Measurements from ENCODE around the gene MINK1. TPM values are rescaled to one million over a fixed set of nuclear protein-coding genes. Genes with fewer than 3 reads are reported as not detected.

MINK1 gene
- total RNA-seq, 4 donors from 2014 or later: 29.3 to 48.6 (median 46.4) TPM

DNA sequence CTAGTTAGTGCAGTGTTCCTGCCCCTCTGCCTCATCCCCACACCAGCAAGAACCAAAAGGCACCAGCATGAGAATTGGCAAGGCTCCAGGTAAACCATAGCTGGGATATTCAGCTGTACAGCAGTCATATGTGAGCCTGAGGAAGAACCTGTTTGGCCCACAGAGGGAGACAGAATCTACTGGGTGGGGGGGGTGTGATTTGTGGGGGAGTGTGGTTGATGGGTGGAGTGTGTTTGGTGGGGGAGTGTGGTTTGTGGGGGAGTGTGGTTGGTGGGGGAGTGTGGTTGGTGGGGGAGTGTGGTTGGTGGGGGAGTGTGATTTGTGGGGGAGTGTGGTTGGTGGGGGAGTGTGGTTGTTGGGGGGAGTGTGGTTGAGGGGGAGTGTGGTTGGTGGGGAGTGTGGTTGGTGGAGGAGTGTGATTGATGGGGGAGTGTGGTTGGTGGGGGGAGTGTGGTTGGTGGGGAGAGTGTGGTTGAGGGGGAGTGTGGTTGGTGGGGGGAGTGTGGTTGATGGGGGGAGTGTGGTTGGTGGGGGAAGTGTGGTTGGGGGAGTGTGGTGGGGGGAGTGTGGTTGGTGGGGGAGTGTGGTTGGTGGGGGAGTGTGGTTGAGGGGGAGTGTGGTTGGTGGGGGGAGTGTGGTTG lies 19.5 kb downstream of the MINK1 start:
- TF ChIP-seq CTCF (IDR thresholded peaks at IDR 0.05) (no peak), POLR2A (IDR thresholded peaks at IDR 0.05) (no peak), POLR2AphosphoS5 (IDR thresholded peaks at IDR 0.05) (no peak), EP300 (IDR thresholded peaks at IDR 0.05) (no peak)
- H3K27ac ChIP-seq: no peak overlapping the region
- ATAC-seq: no peak

GRCh38 chr17:4853208-4853671 lies 20.1 kb downstream of the MINK1 start:
- 85 to 89% methylated on average over 2 of the region's 2 CpGs for WGBS, 2 donors (ENCODE audit: low coverage in 1 of 2)
- H3K36me3 ChIP-seq: peaks cover 0 to 3% of the 10 kb centered on the region in 2 donors
- ATAC-seq: no peak
- H3K27me3 ChIP-seq: no peaks in the 10 kb centered on the region
- H3K9me3 ChIP-seq: no peaks in the 10 kb centered on the region
- H3K4me3 ChIP-seq: no peak overlapping the region
- H3K27ac ChIP-seq: no peak overlapping the region
- TF ChIP-seq POLR2A (IDR thresholded peaks at IDR 0.05) (no peak), EP300 (IDR thresholded peaks at IDR 0.05) (no peak), POLR2AphosphoS5 (IDR thresholded peaks at IDR 0.05) (no peak), CTCF (IDR thresholded peaks at IDR 0.05) (no peak)
- peaks cover 0 to 35% (median 9%) of the 10 kb centered on the region in 3 donors for H3K4me1 ChIP-seq

More for the DNA sequence above, 19.5 kb downstream of the MINK1 start:
- Histone ChIP-seq H3K27me3 (no peaks in the 10 kb centered on the region), H3K9me3 (no peaks in the 10 kb centered on the region), H3K36me3 (peaks cover 0 to 3% of the 10 kb centered on the region in 2 donors), H3K4me3 (no peak overlapping the region), H3K4me1 (peaks cover 0 to 29% (median 4%) of the 10 kb centered on the region in 3 donors)

DNA sequence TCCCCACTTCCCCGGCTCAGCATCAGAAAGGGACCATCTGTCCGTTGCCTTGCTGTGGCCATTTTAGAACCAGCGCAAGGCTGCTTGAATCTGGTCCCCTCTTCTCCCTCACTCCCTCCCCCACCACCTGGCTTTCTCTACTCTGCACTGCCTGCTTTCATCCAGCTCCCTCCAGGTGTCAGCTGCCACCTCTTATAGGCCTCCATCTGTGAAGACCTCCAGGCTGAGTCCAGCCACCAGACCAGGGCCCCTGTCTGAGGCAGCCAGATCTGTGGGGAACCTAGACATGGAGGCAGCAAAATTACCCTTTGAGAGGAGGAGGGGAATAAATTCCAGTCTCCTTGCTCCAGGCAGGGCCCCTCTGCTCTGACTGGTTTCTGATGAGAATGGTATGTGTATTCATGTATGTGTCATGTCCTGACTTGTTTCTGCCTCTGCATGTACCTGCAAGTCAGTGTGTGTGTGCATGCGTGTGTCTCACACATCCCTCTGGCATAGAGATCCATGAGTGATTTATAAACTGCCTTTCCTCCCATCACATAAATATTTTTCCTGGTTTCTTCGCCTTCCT lies 21.1 kb downstream of the MINK1 start:
- 93 to 97% methylated on average over 3 to 5 of the region's 5 CpGs for whole genome bisulfite sequencing, 2 donors (ENCODE audit: low coverage in 1 of 2)
- TF ChIP-seq POLR2AphosphoS5 (IDR thresholded peaks at IDR 0.05) (no peak), CTCF (IDR thresholded peaks at IDR 0.05) (no peak), EP300 (IDR thresholded peaks at IDR 0.05) (no peak), POLR2A (IDR thresholded peaks at IDR 0.05) (no peak)
- Histone ChIP-seq H3K4me1 (peaks cover 0 to 41% (median 13%) of the 10 kb centered on the region in 3 donors), H3K4me3 (no peak overlapping the region), H3K27me3 (no peaks in the 10 kb centered on the region), H3K36me3 (peaks cover 0 to 3% of the 10 kb centered on the region in 2 donors), H3K27ac (no peak overlapping the region), H3K9me3 (no peaks in the 10 kb centered on the region)
- ATAC-seq: no peak

- TF ChIP-seq EP300 (IDR thresholded peaks at IDR 0.05) (no peak), CTCF (IDR thresholded peaks at IDR 0.05) (no peak), POLR2AphosphoS5 (IDR thresholded peaks at IDR 0.05) (no peak), POLR2A (IDR thresholded peaks at IDR 0.05) (no peak)
- H3K4me3 ChIP-seq: no peak overlapping the region
- peak overlapping the region in 1 of 4 donors; percentile 12 for H3K27ac ChIP-seq
- no peaks in the 10 kb centered on the region for H3K27me3 ChIP-seq
- 81 to 88% methylated on average over 13 to 15 of the region's 17 CpGs for WGBS, 2 donors (ENCODE audit: low coverage in 1 of 2)
- no peak for ATAC-seq
- peaks cover 0 to 18% of the 10 kb centered on the region in 2 donors for H3K36me3 ChIP-seq
- H3K9me3 ChIP-seq: no peaks in the 10 kb centered on the region
- H3K4me1 ChIP-seq: peaks cover 0 to 44% (median 9%) of the 10 kb centered on the region in 3 donors
Measured at GRCh38 chr17:4856271-4856936, 23.3 kb downstream of the MINK1 start.

Data from gastroesophageal sphincter (tissue), 4 donors.